Ascending aorta (tissue), 2 donors: ENCODE measurements around the gene PICALM. TPM values are rescaled to one million over a fixed set of nuclear protein-coding genes. Genes with fewer than 3 reads are reported as not detected.
"Not testable (repeated sequence)": the region's sequence is repeated elsewhere in the genome, so short reads cannot be mapped to it uniquely, and the experiment has no call there.

Experiments
- DNase-seq, 2 donors: peaks; one replicate each; pipeline ENCODE4 v3.0.0-alpha.2; 2019; ENCODE audit warnings: low spot score in 2 of 2
- H3K27ac ChIP-seq, 2 donors: fragments of 200-600 bp; sonication (generic); one replicate each; pipeline ENCODE4 v1.5.1; 2016 to 2017; ENCODE audit warnings: mild to moderate bottlenecking in 1 of 2
- H3K27me3 ChIP-seq: fragments of 200-600 bp; sonication (generic); one replicate; pipeline ENCODE4 v1.5.1; 2017
- H3K36me3 ChIP-seq, 2 donors: fragments of 200-600 bp; sonication (generic); one replicate each; pipeline ENCODE4 v1.5.1; 2016
- H3K4me1 ChIP-seq, 2 donors: fragments of 200-600 bp; sonication (generic); one replicate each; pipeline ENCODE4 v1.5.1; 2016 to 2017; ENCODE audit warnings: mild to moderate bottlenecking in 1 of 2
- H3K4me3 ChIP-seq, 2 donors: fragments of 200-600 bp; sonication (generic); one replicate each; pipeline ENCODE4 v1.5.1; 2016 to 2017; ENCODE audit warnings: mild to moderate bottlenecking in 1 of 2
- H3K9me3 ChIP-seq, 2 donors: fragments of 200-600 bp; sonication (generic); one replicate each; pipeline ENCODE4 v1.5.1; 2016
- intact Hi-C: fragments of 100-400 bp; cut with DNase I; formaldehyde crosslinking; loops from one replicate; pipeline ENCODE4 v1.15.1; 2023
- total RNA-seq: library from RNA; depleted of rRNA; stranded (reverse); fragments of >200 nt; gene quantifications from one replicate; pipeline ENCODE4 v1.1.0, GENCODE V29; 2016
- TF ChIP-seq, protein P1 (sequence below), 3 experiments: fragments of 200-600 bp in 2 of 3; fragments of 450-650 bp in 1 of 3; sonication (generic) in 2 of 3; IDR thresholded peaks; one replicate each; pipeline ENCODE4 v1.5.1; 2016 to 2019; ENCODE audit warnings: antibody characterized with exemption in 3 of 3, mild to moderate bottlenecking in 1 of 3, moderate library complexity in 1 of 3

PICALM gene
- total RNA-seq, 1 donor from 2014 or later, result 158 TPM

DNA sequence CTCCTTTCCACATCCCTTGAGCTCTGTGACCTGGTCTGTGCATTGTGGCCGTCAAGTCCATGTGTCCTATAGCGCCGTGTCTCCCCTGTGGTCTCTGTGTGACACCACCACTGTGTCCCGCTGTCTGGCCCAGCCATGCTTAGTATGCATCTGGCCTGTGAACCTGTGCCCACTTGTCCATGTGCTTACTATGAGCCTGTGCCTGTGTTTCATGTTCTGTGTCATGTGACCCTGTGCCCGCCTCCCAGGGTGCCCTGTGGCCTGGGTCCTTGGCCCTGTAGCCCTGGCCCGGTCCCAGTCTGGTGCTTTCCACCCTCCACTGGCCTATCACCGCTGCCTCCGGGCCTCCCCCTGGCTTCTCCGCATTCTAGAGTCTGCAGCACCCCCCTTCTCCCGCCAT, 133.1 kb downstream of the PICALM start:
- no peak for DNase-seq
- Histone ChIP-seq H3K4me1 (peaks cover 0 to 2% of the 10 kb centered on the region in 2 donors), H3K36me3 (no peaks in the 10 kb centered on the region), H3K4me3 (no peak overlapping the region), H3K27me3 (no peaks in the 10 kb centered on the region), H3K27ac (no peak overlapping the region), H3K9me3 (no peaks in the 10 kb centered on the region)
- intact Hi-C loops, result no loop called here
- TF ChIP-seq, protein P1, sequence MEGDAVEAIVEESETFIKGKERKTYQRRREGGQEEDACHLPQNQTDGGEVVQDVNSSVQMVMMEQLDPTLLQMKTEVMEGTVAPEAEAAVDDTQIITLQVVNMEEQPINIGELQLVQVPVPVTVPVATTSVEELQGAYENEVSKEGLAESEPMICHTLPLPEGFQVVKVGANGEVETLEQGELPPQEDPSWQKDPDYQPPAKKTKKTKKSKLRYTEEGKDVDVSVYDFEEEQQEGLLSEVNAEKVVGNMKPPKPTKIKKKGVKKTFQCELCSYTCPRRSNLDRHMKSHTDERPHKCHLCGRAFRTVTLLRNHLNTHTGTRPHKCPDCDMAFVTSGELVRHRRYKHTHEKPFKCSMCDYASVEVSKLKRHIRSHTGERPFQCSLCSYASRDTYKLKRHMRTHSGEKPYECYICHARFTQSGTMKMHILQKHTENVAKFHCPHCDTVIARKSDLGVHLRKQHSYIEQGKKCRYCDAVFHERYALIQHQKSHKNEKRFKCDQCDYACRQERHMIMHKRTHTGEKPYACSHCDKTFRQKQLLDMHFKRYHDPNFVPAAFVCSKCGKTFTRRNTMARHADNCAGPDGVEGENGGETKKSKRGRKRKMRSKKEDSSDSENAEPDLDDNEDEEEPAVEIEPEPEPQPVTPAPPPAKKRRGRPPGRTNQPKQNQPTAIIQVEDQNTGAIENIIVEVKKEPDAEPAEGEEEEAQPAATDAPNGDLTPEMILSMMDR (IDR thresholded peaks at IDR 0.05), result no peak

DNA sequence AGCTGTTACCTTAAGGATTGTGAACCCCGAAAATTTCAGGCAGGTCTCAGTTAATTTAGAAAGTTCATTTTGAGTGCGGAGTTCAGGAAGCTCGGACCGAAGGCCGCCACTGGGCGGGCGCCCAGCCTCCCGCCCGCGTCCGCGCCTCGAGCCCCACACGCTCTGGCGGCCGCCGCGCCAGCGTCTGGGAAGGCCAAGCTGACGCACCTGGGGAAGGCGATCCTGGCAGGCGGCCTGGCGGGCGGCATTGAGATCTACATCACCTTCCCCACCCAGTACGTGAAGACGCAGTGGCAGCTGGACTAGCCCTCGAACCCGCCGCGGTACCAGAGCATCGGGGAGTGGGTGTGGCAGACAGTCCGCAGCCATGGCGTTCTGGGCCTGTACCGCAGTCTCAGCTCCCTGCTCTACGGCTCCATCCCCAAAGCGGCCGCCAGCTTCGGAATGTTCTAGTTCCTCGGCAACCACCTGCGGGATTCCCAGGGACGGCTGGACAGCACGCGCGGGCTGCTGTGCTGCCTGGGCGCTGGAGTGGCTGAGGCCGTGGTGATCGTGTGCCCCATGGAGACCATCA, 134.2 kb downstream of the PICALM start:
- no peaks in the 10 kb centered on the region for H3K36me3 ChIP-seq
- H3K4me1 ChIP-seq, result peaks cover 0 to 2% of the 10 kb centered on the region in 2 donors
- no peak overlapping the region for H3K27ac ChIP-seq
- H3K4me3 ChIP-seq, result peak overlapping the region; percentile 40 to 50
- no peak for DNase-seq
- intact Hi-C loops, result no loop called here
- H3K27me3 ChIP-seq, result no peaks in the 10 kb centered on the region
- TF ChIP-seq, protein P1 (IDR thresholded peaks at IDR 0.05), result no peak
- no peaks in the 10 kb centered on the region for H3K9me3 ChIP-seq

DNA sequence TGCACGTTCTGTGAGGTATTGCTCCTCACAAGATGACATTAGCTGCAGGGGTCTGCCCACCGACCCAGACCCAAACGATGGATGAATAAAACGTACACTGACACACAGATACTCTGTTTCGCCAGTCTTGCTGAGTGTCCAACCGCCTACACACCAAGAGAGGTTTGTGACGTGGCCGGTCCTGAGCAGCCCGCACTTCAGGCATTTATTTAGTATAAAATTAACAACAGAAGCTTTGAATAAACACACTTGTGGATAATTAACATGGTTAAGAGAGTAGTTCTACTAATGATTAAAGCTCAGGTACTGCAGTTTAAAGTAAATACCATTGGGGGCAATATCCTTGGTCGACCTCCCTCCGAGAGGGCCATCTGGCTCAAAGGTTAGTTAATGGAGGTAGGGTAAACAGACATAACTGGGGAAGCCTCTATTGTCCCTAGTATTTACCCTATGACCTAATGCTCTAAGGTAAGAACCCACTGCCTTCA, 138.0 kb downstream of the PICALM start:
- no peaks in the 10 kb centered on the region for H3K36me3 ChIP-seq
- H3K27ac ChIP-seq, result no peak overlapping the region
- H3K4me3 ChIP-seq, result no peak overlapping the region
- H3K27me3 ChIP-seq, result no peaks in the 10 kb centered on the region
- peaks cover 0 to 2% of the 10 kb centered on the region in 2 donors for H3K4me1 ChIP-seq
- TF ChIP-seq, protein P1 (IDR thresholded peaks at IDR 0.05), result no peak
- H3K9me3 ChIP-seq, result no peaks in the 10 kb centered on the region
- intact Hi-C loops, result no loop called here
- DNase-seq, result no peak

DNA sequence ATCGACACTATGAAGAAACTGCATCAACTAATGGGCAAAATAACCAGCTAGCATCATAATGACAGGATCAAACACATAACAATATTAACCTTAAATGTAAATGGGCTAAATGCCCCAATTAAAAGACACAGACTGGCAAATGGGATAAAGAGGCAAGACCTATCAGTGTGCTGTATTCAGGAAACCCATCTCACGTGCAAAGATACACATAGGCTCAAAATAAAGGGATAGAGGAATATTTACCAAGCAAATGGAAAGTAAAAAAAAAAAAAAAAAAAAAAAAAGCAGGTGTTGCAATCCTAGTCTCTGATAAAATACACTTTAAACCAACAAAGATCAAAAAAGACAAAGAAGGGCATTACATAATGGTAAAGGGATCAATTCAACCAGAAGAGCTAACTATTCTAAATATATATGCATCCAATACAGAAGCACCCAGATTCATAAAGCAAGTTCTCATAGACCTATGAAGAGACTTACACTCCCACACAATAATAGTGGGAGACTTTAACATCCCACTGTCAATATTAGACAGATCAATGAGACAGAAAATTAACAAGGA, 142.2 kb downstream of the PICALM start:
- H3K4me3 ChIP-seq, H3K36me3 ChIP-seq, H3K27ac ChIP-seq, intact Hi-C loops, H3K9me3 ChIP-seq, H3K27me3 ChIP-seq, H3K4me1 ChIP-seq, DNase-seq: not testable (repeated sequence)

DNA sequence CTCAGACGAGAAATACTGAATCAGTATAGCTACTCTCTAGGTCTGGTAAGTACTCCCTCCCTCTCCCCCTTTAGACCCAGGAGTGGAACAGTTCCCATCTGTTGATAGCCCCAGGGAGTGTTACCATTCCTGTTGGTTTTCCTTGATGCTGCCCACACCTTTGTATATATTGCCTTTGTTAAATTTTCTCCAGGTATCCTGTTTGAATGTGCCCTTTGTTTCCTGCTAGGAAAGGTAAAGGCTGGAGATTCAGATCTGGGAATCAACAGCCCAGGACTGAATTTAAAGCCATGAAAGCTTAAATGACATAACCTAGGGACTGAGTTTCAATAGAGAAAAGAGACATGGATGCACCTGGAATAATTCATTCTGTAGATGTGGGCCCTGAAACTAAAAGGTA, 145.4 kb downstream of the PICALM start:
- DNase-seq, result no peak
- H3K9me3 ChIP-seq, result no peaks in the 10 kb centered on the region
- H3K27me3 ChIP-seq, result no peaks in the 10 kb centered on the region
- H3K4me1 ChIP-seq, result no peaks in the 10 kb centered on the region
- TF ChIP-seq, protein P1 (IDR thresholded peaks at IDR 0.05), result no peak
- no peaks in the 10 kb centered on the region for H3K36me3 ChIP-seq
- intact Hi-C loops, result no loop called here
- no peak overlapping the region for H3K4me3 ChIP-seq
- no peak overlapping the region for H3K27ac ChIP-seq

DNA sequence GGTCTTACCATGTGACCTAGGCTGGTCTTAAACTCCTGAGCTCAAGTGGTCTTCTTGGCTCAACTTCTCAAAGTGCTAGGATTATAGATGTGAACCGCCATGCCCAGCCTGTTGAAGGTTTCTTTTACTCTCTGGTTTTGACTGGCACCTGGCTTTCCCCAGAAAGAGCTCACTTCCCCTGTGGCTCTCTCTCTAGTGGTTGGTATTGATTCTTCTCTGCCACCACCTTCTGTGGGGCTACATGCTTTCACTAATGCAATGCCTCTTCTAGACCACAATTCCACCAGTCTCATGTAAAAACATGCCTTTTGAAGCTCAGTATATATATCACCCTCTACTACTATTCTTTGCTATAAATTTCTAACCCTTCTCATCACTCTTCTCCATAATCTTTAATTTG, 146.5 kb downstream of the PICALM start:
- Histone ChIP-seq H3K9me3 (no peaks in the 10 kb centered on the region), H3K36me3 (no peaks in the 10 kb centered on the region), H3K4me3 (no peak overlapping the region), H3K27ac (no peak overlapping the region), H3K27me3 (no peaks in the 10 kb centered on the region), H3K4me1 (no peaks in the 10 kb centered on the region)
- no peak for DNase-seq
- TF ChIP-seq, protein P1 (IDR thresholded peaks at IDR 0.05), result no peak
- intact Hi-C loops, result no loop called here
